ENCODE measurements around the gene GARIN1A. TPM values are rescaled to one million over a fixed set of nuclear protein-coding genes. Genes with fewer than 3 reads are reported as not detected.
"Not testable (repeated sequence)": the region's sequence is repeated elsewhere in the genome, so short reads cannot be mapped to it uniquely, and the experiment has no call there.

GARIN1A gene
- total RNA-seq = 0.53 TPM

DNA sequence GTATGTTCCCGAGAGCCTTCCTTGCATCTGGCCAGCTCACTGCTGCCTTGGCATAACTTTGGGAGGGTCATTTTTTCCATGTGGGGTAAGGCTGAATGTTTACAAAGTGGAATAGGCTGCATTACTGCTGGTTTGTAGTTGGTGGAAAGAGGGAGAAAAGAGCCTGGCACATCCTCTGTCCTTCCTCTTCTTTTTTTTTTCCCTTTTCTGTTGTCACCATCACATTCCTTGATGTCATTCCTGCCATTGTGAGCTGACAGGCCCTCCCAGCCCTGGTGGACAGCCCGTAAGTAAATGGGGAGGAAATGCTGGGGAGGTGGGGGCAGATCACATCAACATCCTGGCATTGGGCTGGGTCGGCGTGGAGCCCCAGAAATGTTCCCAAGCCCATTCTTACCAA is at the start of gene GARIN1A:
Gene GARIN1A (plus strand): TSS at position 301 of the 400 bp plus-strand sequence. CDS start 106 bp downstream, outside the sequence.
- Histone ChIP-seq H3K4me3 (no peak within 1 kb of the TSS), H3K4me1 (no peaks in the 10 kb centered on the region), H3K36me3 (no peaks in the 10 kb centered on the region), H3K27ac (no peak within 1 kb of the TSS), H3K9me3 (no peaks in the 10 kb centered on the region), H3K27me3 (no peaks in the 10 kb centered on the region)
- intact Hi-C loops (cut with DNase I) = no loop called here
- TF ChIP-seq, protein P1, sequence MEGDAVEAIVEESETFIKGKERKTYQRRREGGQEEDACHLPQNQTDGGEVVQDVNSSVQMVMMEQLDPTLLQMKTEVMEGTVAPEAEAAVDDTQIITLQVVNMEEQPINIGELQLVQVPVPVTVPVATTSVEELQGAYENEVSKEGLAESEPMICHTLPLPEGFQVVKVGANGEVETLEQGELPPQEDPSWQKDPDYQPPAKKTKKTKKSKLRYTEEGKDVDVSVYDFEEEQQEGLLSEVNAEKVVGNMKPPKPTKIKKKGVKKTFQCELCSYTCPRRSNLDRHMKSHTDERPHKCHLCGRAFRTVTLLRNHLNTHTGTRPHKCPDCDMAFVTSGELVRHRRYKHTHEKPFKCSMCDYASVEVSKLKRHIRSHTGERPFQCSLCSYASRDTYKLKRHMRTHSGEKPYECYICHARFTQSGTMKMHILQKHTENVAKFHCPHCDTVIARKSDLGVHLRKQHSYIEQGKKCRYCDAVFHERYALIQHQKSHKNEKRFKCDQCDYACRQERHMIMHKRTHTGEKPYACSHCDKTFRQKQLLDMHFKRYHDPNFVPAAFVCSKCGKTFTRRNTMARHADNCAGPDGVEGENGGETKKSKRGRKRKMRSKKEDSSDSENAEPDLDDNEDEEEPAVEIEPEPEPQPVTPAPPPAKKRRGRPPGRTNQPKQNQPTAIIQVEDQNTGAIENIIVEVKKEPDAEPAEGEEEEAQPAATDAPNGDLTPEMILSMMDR (IDR thresholded peaks at IDR 0.05) = no peak
- no peak for DNase-seq (ENCODE audit: low spot score in 2 of 2)

DNA sequence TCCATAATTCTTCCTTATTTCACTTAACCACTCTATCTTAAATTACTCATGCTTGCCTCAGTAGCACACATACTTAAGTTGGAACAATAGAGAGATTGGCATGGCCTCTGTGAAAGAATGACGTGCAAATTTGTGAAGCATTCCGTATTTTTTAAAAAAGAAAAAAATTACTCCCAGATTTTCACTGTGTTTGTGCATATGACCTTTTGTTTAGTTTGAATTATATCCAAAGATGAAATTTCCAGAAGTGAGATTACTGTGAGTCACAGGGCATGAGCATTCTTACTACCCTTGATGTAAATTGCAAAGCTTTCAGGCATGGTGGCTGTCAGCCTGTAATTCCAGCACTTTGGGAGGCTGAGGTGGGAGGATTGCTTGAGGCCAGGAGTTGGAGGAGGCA is 45.0 kb upstream of the GARIN1A start:
- H3K36me3 ChIP-seq = peaks cover 36 to 76% of the 10 kb centered on the region in 2 donors
- not testable (repeated sequence) for DNase-seq (ENCODE audit: low spot score in 2 of 2)

DNA sequence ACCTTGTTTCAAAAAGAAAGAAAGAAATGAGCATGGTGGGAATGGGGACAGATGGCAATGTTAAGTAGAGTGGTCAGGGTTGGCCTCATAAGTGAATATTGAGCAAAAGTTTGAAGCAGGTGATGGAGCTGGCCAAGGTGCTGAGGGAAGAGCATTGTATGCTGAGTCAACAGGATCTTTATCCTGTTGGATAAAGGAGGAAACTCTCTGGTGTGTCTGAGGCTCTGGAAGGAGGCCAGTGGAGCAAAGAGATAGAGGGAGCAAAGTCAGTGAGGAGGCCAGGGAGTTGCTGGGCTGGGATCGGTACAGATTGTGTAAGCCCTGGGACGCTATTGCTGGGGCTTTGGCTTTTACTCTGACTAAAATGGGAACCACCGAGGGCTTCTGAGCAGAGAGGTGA is 38.2 kb upstream of the GARIN1A start:
- H3K4me3 ChIP-seq; H3K27ac ChIP-seq; H3K4me1 ChIP-seq; H3K27me3 ChIP-seq; intact Hi-C loops (cut with DNase I); H3K9me3 ChIP-seq; DNase-seq (ENCODE audit: low spot score in 2 of 2): not testable (repeated sequence)
- peaks cover 17 to 47% of the 10 kb centered on the region in 2 donors for H3K36me3 ChIP-seq

More for the DNA sequence above, 45.0 kb upstream of the GARIN1A start:
- H3K27ac ChIP-seq; H3K4me3 ChIP-seq; H3K27me3 ChIP-seq; intact Hi-C loops (cut with DNase I); H3K4me1 ChIP-seq; H3K9me3 ChIP-seq: not testable (repeated sequence)

DNA sequence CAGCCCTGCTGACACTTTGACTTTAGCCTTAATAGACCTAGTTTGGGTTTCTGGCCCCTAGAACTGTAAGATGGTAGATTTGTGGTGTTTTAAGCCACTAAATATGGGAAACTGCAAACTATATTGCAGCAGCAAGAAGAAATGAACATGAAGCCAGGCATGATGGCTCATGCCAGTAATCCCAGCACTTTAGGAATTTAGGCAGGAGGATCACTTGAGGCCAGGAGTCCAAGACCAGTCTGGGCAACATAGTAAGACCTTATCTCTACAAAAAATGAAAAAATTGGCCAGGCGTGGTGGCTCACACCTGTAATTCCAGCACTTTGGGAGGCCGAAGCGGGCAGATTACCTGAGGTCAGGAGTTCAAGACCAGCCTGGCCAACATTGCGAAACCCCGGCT is 26.9 kb upstream of the GARIN1A start:
- DNase-seq (ENCODE audit: low spot score in 2 of 2); H3K9me3 ChIP-seq; H3K27me3 ChIP-seq; intact Hi-C loops (cut with DNase I); H3K27ac ChIP-seq; H3K4me3 ChIP-seq; H3K4me1 ChIP-seq: not testable (repeated sequence)
- H3K36me3 ChIP-seq = peaks cover 28 to 42% of the 10 kb centered on the region in 2 donors

DNA sequence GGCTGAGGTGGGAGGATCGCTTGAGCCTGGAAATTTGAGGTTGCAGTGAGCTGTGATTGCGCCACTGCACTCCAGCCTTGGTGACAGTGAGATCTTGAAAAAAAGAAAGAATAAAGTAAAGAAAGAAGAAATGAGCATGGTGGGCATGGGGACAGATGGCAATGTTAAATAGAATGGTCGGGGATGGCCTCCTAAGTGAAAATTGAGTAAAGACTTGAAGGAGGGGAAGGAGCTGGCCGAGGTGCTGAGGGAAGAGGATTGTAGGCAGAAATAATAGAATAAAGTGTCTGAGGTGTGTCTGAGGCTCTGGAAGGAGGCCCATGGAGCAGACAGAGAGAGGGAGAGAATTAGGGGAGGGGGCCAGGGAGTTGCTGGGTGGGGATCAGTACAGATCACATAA is 26.2 kb upstream of the GARIN1A start:
- DNase-seq (ENCODE audit: low spot score in 2 of 2); H3K9me3 ChIP-seq; H3K27ac ChIP-seq; H3K4me1 ChIP-seq; intact Hi-C loops (cut with DNase I); H3K27me3 ChIP-seq; H3K4me3 ChIP-seq: not testable (repeated sequence)
- peaks cover 28 to 35% of the 10 kb centered on the region in 2 donors for H3K36me3 ChIP-seq

DNA sequence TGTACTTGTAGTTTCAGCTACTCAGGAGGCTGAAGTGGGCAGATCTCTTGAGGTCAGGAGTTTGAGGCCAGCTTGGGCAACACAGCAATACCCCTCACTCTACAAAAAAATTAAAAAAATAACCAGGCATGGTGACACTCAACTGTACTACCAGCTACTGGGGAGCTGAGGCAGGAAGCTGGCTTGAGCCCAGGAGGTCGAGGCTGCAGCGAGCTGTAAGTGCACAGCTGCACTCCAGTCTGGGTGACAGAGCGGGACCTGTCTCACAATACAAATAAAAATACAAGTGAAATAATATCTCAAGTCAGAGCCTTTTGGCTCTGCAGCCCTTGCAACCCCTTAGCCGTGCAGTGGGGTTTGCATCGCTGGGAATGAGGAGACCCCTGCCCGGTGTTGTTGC is 25.2 kb upstream of the GARIN1A start:
- H3K4me3 ChIP-seq; H3K4me1 ChIP-seq; DNase-seq (ENCODE audit: low spot score in 2 of 2); H3K27me3 ChIP-seq; H3K27ac ChIP-seq; H3K9me3 ChIP-seq; intact Hi-C loops (cut with DNase I): not testable (repeated sequence)
- peaks cover 25 to 36% of the 10 kb centered on the region in 2 donors for H3K36me3 ChIP-seq

DNA sequence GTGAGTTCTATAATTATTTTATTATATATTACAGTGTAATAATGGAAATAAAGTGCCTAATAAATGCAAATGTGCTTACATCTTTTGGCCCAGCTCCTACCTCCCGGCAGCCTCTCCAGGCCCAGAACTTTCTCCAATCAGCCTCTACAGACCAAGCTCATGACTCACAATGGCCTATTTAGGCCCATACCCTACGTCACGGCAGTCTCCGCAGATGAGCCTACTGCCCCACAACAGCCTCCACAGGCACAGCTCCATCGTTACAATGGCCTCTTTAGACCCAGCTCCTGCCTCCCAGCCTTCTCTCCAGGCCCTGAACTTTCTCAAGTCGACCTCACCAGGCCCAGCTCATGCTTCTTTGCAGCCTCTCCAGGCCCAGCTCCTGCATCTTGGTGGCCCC is 21.0 kb upstream of the GARIN1A start:
- DNase-seq (ENCODE audit: low spot score in 2 of 2); H3K4me3 ChIP-seq; H3K27ac ChIP-seq; intact Hi-C loops (cut with DNase I); H3K4me1 ChIP-seq; H3K9me3 ChIP-seq; H3K27me3 ChIP-seq: not testable (repeated sequence)
- H3K36me3 ChIP-seq = peaks cover 22 to 33% of the 10 kb centered on the region in 2 donors

DNA sequence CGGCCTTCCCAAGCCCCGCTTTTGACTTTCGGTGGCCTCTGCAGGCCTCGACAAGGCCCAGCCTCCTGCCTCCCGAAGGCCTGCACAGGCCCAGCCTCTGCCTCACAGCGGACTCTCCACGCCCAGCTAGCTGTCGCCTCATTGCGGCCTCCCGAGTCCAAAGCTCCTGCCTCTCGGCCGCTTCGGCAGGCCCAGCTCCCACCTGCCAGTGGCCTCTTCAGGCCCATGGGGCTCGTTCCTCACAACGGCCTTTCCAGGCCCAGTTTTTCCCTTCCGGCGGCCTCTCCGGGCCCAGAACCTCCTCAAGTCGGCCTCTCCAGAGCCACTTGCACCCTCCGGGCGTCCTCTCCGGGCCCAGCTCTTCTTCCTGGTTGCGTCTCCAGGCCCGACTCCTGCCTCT is 19.5 kb upstream of the GARIN1A start:
- peak in 1 of 2 donors; percentile 25 for DNase-seq (ENCODE audit: low spot score in 2 of 2)
- H3K4me3 ChIP-seq; H3K4me1 ChIP-seq; H3K27me3 ChIP-seq; intact Hi-C loops (cut with DNase I); H3K27ac ChIP-seq; H3K9me3 ChIP-seq: not testable (repeated sequence)
- peaks cover 20 to 29% of the 10 kb centered on the region in 2 donors for H3K36me3 ChIP-seq

DNA sequence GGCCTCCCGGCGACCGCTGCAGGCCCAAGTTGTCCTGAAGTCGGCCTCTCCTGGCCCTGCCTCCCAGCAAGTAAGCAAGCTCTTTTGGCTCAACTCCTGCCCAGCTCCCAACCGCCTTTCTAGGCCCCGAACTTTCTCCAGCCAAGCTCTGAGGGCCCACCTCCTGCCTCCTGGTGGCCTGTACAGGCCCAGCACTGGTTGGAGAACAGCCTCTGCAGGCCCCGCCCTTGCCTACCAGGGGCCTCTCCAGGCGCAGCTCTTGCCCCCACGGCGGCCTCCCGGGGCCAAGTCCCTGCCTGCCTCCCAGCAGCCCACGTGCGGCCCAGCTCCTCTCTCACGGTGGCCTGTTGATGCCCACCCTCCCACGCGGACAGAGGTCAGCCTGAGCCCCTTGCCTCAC is 18.9 kb upstream of the GARIN1A start:
- peak in 1 of 2 donors; percentile 51 for DNase-seq (ENCODE audit: low spot score in 2 of 2)
- intact Hi-C loops (cut with DNase I); H3K27ac ChIP-seq; H3K27me3 ChIP-seq; H3K4me1 ChIP-seq; H3K9me3 ChIP-seq; H3K4me3 ChIP-seq: not testable (repeated sequence)
- peaks cover 20 to 29% of the 10 kb centered on the region in 2 donors for H3K36me3 ChIP-seq

DNA sequence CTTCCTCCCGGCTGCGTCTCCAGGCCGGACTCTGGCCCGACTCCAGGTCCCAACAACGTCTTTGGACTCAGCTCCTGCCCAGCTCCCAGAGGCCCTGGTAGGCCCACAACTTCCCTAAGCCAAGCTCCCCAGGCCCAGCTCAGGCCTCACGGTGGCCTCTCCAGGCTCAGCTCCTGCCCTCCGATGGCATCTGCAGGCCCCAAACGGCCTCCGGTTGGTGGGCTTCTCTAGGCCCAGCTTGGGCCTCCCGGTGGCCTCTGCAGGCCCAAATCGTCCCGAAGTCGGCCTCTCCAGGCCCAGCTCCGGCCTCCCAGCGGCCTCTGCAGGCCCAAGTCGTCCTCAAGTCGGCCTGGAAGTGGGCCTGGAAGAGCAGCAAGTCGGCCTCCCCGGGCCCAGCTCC is 18.0 kb upstream of the GARIN1A start:
- H3K27me3 ChIP-seq; intact Hi-C loops (cut with DNase I); H3K4me1 ChIP-seq: not testable (repeated sequence)

DNA sequence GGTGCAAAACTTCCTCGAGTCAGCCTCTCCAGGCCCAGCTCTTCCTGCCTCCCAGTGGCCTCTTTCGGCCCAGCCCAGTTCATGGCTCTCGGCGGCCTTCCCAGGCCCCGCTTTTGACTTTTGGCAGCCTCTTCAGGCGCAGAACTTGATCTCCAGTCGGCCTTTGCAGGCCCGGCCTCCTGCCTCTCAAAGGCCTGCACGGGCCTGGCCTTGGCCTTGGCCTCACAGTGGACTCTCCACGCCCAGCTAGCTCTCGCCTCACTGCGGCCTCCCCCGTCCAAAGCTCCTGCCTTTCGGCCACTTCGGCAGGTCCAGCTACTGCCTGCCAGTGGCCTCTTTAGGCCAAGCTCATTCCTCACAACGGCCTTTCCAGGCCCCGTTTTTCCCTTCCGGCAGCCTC is 17.6 kb upstream of the GARIN1A start:
- H3K27ac ChIP-seq; H3K9me3 ChIP-seq; intact Hi-C loops (cut with DNase I); H3K4me1 ChIP-seq; H3K4me3 ChIP-seq; H3K27me3 ChIP-seq: not testable (repeated sequence)
- peak in 1 of 2 donors; percentile 50 for DNase-seq (ENCODE audit: low spot score in 2 of 2)
- H3K36me3 ChIP-seq = peaks cover 20 to 29% of the 10 kb centered on the region in 2 donors

More for the DNA sequence above, 18.0 kb upstream of the GARIN1A start:
- H3K9me3 ChIP-seq, H3K27ac ChIP-seq, H3K4me3 ChIP-seq: not testable (repeated sequence)
- DNase-seq (ENCODE audit: low spot score in 2 of 2) = peak in 1 of 2 donors; percentile 56
- peaks cover 20 to 29% of the 10 kb centered on the region in 2 donors for H3K36me3 ChIP-seq

DNA sequence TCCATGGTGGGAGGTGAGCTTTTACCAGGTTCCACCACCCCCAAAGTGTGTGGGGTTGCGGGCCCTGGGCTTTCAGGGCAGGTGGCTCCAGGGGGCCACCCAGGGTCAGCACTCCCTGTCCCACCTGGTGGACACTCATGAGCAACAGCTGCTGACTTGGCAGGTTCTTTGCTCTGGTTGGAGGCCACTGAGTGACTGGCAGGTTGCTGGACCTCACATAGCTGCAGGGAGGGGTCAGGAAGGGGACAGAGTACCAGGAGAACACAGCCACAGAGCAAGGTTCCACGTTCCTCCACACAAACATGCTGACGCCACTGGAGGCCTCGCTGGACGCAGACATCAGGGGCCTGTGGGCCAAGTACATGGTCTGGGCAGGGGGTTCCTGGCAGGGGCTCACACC is 13.7 kb upstream of the GARIN1A start:
- H3K4me3 ChIP-seq; H3K27me3 ChIP-seq; DNase-seq (ENCODE audit: low spot score in 2 of 2); H3K4me1 ChIP-seq; intact Hi-C loops (cut with DNase I); H3K27ac ChIP-seq: not testable (repeated sequence)
- Histone ChIP-seq H3K36me3 (peaks cover 10 to 14% of the 10 kb centered on the region in 2 donors), H3K9me3 (peaks cover 0 to 10% of the 10 kb centered on the region in 2 donors)
